ENCODE results near the gene AAMDC.
"Not testable (repeated sequence)": the region's sequence is repeated elsewhere in the genome, so short reads cannot be mapped to it uniquely, and the experiment has no call there.

Gene AAMDC

DNA sequence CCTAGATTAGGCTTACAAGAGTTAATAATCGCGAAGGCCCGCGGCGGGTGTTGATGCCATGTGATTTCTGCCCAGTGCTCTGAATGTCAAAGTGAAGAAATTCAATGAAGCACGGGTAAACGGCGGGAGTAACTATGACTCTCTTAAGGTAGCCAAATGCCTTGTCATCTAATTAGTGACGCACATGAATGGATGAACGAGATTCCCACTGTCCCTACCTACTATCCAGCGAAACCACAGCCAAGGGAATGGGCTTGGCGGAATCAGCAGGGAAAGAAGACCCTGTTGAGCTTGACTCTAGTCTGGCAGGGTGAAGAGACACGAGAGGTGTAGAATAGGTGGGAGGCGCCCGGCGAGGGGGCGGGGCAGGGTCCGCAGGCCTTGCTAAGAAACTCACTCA, 65.5 kb downstream of the AAMDC start:
- DNase-seq (ENCODE audit: low read depth) = no peak

DNA sequence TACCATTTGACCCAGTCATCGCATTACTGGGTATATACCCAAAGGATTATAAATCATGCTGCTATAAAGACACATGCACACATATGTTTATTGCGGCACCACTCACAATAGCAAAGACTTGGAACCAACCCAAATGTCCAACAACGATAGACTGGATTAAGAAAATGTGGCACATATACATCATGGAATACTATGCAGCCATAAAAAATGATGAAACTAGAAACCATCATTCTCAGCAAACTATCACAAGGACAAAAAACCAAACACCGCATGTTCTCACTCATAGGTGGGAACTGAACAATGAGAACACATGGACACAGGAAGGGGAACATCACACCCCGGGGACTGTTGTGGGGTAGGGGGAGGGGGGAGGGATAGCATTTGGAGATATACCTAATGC, 68.1 kb downstream of the AAMDC start:
- not testable (repeated sequence) for DNase-seq (ENCODE audit: low read depth)

DNA sequence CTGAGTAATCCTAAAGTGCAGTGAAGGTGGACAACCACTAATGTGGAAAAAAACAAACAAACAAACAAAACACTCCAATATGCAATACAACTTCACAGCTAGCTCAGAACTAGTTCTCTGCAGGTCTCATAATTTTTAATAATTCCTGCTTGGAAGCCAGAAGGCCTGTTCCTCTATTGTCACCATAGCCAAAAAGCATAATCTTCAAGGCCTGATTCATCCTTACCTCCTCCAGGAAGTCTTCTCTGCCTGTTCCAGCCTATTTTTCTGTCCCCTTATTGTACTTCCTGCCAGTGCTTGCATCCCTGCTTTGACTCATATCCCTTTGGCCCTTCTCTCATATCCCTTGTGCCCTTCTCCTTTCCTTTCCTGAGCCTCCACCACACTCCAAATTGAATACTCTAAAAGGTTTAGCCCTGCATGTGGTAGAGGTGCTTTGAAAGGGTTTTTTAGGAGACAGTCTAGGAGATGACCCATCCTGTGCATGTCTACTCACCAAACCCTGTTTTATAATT, 69.2 kb downstream of the AAMDC start:
- not testable (repeated sequence) for DNase-seq (ENCODE audit: low read depth)

DNA sequence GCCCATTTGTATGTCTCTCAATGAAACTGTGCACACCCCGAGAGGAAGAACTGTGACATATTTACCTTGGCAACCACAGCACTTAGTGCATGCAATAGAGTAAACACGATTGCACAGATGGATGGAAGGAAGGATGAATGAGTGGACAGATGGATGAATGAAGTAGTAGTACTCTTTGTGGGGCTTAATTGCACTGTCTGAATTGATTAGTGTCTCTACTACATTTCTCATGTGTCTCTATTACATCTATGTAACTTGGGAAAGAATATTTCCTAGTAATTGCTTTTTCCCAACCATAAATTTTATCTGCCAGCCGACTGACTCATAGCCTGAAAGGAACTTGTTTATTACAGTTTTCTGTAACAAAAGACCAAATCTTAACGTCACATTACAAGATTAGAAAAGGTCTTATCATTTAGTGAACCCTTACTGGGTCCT, 69.7 kb downstream of the AAMDC start:
- DNase-seq (ENCODE audit: low read depth) = not testable (repeated sequence)

DNA sequence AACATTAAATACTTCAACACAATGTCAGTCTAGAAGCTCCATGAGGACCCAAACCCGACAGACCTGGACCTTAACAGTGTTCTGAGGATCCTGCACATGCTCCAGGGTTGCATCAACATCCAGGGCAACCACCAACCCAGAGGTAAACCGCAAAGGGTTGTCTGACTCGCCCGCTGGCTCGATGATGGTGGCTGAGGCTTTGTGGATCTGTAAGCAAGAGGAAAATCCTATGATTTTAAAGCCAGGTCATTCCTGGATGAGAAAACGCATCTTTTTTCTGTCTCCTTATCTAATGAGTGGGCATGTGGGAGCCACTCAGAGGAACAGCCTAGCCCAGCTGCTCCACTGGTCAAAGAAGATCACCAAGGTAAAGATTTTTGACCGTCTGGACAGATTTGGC, 70.3 kb downstream of the AAMDC start:
- DNase-seq (ENCODE audit: low read depth) = not testable (repeated sequence)

DNA sequence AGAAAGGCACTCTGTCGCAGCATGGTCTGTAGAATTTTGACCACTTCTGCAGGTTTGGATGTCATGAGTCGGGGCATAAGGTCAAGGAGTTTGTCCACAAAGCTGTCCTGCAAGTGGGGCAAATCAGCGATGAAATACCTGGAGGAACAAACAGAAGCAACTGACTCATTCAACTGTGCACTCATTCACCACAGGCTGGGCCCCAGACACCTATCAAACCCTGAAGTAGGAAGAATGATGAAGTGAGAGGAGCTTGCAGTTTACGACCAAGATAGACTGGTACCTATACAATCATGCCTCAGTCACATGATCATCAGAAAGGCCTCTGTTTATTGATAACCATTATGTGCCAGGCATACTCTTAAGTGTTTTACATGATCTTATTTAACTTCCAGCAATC, 70.8 kb downstream of the AAMDC start:
- not testable (repeated sequence) for DNase-seq (ENCODE audit: low read depth)

DNA sequence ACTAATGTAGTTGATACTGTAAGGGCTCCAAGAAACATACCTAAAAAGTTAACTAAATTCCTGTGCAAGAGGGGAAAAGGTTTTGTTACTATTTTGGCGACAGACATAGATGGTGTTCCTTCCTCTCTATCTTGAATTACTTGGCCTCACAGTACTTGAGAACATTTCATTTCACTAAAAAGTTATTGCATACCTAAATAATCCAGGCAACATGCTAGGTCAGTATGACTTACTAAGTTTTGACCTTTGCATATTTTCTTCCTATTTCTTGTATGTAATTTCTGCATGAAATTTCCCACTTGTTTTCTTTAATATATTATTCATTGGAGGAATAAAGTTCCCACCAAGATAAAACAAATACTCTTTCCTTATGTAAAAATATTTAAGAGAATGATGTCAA, 74.0 kb downstream of the AAMDC start:
- not testable (repeated sequence) for DNase-seq (ENCODE audit: low read depth)

DNA sequence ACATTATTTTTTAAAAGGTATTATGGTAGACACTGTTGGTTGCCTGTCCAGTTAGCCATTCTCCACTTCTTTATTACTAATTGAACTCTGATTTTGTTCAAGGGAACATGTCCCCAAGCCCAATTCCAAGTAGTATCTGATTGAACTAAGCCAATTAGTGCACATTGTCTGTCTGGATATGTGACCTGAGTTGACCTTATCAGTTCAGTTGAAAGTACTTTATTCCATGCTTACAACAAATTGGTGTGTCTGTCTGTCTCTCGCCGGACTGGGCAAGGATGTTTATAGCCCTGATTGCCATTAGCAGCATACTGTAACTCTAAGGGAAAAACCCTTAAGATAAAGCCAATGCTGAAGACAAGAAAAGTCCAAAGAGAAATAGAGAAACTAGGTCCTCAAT, 87.9 kb downstream of the AAMDC start:
- no peak for DNase-seq (ENCODE audit: low read depth)

DNA sequence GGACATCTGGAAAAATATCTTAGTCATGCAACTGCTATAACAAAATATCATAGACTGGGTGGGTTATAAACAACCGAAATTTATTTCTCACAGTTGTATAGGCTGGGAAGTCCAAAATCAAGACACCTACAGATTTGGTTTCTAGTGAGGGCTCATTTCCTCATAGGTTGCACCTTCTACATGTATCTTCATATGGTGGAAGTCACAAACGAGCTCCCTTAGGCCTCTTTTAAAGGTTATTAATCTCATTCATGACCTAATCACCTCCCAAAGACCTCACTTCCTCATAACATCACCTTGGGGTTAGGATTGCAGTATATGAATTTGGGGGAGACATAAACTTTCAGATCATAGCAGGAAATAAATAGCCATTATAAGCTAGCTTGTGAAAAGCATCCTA, 88.3 kb downstream of the AAMDC start:
- DNase-seq (ENCODE audit: low read depth) = no peak

DNA sequence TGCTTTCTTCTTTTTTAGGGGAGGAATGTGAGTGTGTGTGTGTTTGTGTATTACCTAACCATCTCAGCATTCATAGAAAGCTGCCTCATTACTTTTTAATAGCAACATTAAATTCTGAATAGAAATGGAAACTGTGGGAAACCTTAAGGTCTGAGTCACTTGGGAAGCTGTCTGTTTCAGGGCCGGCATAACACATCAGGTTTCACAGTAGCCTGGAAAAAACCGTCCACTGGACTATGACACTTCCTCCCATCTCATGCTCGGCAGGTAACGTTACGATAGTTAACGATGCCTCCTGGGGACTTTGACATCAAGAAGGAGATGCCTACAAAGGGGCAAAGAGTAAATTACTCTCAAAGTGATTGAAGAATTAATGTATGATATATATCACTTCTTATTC, 89.9 kb downstream of the AAMDC start:
- DNase-seq (ENCODE audit: low read depth) = not testable (repeated sequence)

DNA sequence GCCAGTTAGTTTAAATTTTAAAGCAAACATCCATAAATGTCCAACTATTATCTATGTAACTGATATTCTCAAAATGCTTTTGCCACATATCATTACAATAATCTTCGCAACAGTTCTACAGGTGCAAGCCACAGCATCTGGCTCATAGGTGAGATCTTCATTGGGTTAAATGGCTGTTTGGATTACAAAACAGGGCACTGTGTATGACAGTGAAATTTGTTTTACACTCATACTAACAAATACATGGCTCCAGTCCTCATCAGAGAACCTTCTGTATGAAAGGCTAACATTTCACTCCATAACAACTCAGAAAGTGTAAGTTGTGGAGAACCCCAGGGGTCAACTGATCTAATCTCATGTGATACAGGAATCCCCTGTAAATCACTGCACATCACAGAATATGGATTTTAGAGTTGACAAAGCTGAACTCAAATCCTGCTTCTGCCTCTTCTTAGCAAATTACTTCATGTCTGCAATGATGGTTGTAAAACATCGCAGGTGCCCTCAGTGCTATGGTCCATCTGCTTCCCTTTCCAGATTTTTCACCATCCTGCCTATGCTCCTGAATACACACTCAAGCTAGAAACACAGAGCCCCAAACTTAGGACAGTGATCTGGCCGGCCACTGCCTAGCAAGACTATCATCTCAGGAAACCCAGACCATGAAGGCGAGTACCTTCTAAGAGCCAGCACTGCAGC, 92.8 kb downstream of the AAMDC start:
- DNase-seq (ENCODE audit: low read depth) = not testable (repeated sequence)

DNA sequence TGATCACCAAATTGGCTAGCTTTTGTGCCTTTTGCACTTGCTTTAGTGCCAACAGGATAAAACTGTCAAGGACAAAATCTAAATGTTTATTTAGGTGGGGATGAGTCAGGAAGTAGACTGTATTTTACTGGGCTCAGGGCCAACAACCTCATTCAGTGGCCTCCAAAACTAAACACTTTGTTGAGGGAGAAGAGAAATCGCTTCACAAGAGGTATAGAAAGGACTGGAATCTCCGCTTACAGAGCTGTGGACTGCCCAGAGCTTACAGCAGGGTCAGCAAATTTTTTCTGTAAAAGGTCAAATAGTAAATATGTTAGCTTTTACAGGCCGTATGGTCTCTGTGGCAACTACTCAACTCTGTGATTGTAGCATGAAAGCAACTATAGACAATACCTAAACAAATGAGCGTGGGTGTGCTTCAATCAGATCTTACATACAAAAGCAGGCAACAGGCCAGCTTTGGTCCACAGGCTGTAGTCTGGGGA, 93.4 kb downstream of the AAMDC start:
- DNase-seq (ENCODE audit: low read depth) = not testable (repeated sequence)

DNA sequence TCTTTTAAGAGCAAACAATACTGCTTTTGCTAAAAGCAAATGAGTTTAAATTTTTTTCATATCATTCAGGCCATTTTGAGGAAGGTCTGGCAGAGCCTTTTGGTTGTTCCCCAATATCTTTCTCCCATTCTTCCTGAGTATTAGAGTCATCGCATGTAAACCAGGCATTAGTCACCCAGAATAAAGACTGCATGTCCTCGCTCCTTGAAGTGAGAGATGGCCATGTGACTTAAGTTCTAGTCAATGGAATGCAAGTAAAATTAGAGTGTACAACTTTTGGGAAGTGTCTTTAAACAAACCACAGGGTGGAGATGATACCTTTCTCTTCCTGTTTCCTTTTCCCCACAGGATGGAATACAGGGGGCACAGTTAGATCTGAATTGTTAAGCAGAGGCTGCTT, 96.8 kb downstream of the AAMDC start:
- DNase-seq (ENCODE audit: low read depth) = not testable (repeated sequence)

Measured in stimulated activated CD8-positive, alpha-beta memory T cell treated with anti-CD3 and anti-CD28 coated beads, Interleukin-15, amount 100 ng/mL, for 24 hours (primary cell).